Measurements from ENCODE around the gene TPRN.
A peak's percentile ranks its signal among the peaks of the same experiment; 100 is the strongest.

TPRN gene

GRCh38 chr9:137194388-137194787 lies 6.2 kb downstream of the TPRN start:
- Mint-ChIP-seq H3K36me3 (ENCODE audit: low read depth) (peaks cover 5% of the 10 kb centered on the region), H3K9me3 (no peaks in the 10 kb centered on the region), H3K27me3 (no peaks in the 10 kb centered on the region), H3K27ac (no peak overlapping the region), H3K4me3 (no peak overlapping the region), H3K4me1 (peaks cover 14% of the 10 kb centered on the region)
- ATAC-seq (no peak), DNase-seq (no peak)

DNA sequence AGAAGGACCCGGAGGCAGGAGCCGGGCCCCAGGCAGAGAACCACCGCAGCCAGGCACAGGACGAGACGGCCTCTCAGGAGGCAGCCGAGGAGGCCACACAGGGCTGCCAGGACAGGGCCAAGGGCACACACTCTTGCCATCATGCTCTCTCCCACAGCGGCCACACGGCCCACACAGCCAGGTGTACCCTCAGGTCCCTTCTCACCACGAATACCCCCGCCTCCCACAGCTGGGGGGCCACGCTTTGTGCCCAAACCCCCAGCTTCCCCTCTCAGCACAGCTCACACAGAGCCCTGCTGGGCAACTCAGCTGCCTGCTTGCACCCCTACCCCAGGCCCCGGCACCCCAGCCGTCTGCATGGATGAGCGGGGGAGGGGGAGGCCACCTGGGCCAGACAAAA lies 6.8 kb downstream of the TPRN start:
- Mint-ChIP-seq H3K27ac (no peak overlapping the region), H3K4me1 (peaks cover 19% of the 10 kb centered on the region), H3K9me3 (no peaks in the 10 kb centered on the region), H3K36me3 (ENCODE audit: low read depth) (peaks cover 7% of the 10 kb centered on the region), H3K4me3 (no peak overlapping the region), H3K27me3 (no peaks in the 10 kb centered on the region)
- no peak for DNase-seq
- ATAC-seq, result no peak

DNA sequence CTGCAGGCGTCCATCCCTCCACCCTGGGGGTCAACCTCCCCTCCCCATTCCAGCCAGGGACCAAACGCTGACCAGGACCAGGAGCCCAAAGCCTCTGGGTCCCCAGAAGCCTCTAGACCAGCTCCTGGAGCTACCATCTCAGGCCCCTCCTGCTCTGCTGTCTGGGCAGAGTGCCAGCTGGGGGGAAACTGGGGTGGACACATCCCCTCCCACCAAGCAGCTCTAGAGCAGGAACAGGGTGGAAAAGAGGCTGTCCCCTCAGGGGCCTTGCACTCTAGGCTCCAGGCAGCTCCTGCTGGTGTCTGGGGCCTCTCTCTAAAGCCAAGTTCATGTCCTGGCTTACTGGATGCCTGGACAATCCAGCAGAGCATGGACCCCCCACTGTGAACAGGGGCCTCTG lies 7.7 kb downstream of the TPRN start:
- ATAC-seq (no peak), DNase-seq (no peak)
- Mint-ChIP-seq H3K36me3 (ENCODE audit: low read depth) (peaks cover 7% of the 10 kb centered on the region), H3K4me1 (peaks cover 21% of the 10 kb centered on the region), H3K4me3 (no peak overlapping the region), H3K27ac (no peak overlapping the region), H3K9me3 (no peaks in the 10 kb centered on the region), H3K27me3 (no peaks in the 10 kb centered on the region)

- no peak overlapping the region for H3K27ac Mint-ChIP-seq
- H3K27me3 Mint-ChIP-seq, result no peaks in the 10 kb centered on the region
- H3K4me1 Mint-ChIP-seq, result peaks cover 25% of the 10 kb centered on the region
- no peak overlapping the region for H3K4me3 Mint-ChIP-seq
- peaks cover 7% of the 10 kb centered on the region for H3K36me3 Mint-ChIP-seq (ENCODE audit: low read depth)
- no peak for ATAC-seq
- H3K9me3 Mint-ChIP-seq, result no peaks in the 10 kb centered on the region
- no peak for DNase-seq
Measured at GRCh38 chr9:137192448-137192780, 8.1 kb downstream of the TPRN start.

DNA sequence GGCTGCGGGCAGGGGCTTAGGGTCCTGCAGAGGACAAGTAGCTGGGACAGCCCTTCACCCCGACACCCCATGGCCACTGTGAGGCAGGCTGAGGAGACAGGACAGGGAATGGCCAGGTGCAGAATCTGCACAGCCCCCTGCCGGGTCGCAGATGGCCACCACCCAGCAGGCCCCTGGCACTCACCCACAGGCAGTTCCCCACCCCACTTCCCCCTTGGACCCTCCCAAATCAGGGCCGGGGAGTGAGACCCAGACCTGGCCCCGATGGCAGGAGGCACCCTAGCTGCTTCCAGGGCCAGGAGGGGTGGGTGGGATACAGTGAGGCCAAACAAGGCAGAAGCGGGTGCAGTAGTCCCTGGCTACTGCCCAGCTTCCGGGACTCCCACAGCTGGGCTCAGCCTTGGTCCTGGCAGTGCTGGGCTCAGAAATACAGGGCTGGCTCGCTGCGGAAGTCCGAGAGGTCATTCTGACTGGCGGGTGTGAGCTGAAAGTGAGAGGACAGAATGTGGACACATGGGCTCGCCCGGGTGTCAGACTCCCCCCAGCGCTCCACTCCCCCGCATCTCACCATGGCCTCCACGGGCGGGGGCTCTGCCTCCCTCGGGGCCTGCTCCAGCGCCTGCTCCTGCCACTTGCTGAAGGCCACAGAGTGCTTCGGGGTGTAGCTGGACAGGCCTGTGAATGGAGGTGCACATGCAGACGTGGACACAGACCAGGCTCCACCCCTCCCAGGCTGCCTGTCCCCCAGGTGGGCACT lies 8.7 kb downstream of the TPRN start:
- H3K36me3 Mint-ChIP-seq (ENCODE audit: low read depth), result peaks cover 7% of the 10 kb centered on the region
- no peak overlapping the region for H3K4me3 Mint-ChIP-seq
- H3K4me1 Mint-ChIP-seq, result peaks cover 30% of the 10 kb centered on the region
- no peaks in the 10 kb centered on the region for H3K9me3 Mint-ChIP-seq
- no peak overlapping the region for H3K27ac Mint-ChIP-seq
- DNase-seq, result no peak
- no peak for ATAC-seq
- H3K27me3 Mint-ChIP-seq, result no peaks in the 10 kb centered on the region

GRCh38 chr9:137191245-137191644 lies 9.3 kb downstream of the TPRN start:
- no peak overlapping the region for H3K4me3 Mint-ChIP-seq
- H3K27ac Mint-ChIP-seq, result no peak overlapping the region
- no peak for ATAC-seq

DNA sequence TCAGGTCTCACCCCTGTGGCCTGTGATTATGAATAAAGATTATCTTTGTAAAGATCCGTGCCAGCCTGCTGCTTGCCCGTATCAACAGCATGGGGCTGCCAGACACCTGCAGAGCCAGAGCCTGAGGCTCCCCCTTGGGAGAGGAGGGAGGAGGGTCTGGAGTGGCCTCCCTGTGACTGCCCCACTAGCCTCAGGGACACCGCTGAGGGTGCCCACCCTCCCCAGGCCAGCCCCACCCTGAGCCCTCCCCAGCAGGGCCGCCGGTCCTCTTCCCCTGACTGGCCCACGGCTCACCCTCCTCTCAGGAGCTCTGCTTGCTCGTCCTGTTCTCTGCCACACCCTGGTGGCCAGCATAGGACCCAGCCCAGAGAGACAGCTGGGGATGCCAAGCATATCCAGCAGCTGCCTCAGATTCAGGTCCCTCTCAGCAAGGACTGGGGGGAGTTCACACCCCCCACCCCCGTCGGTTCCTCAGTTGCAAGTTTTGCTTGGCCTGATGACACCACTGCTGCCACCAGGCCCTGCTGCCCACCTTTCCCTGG lies 10.2 kb downstream of the TPRN start:
- no peak for DNase-seq
- Mint-ChIP-seq H3K4me3 (peak overlapping the region; percentile 92), H3K9me3 (no peaks in the 10 kb centered on the region), H3K27me3 (no peaks in the 10 kb centered on the region), H3K27ac (no peak overlapping the region), H3K4me1 (peaks cover 38% of the 10 kb centered on the region), H3K36me3 (ENCODE audit: low read depth) (peaks cover 7% of the 10 kb centered on the region)
- no peak for ATAC-seq

More at GRCh38 chr9:137191245-137191644, 9.3 kb downstream of the TPRN start:
- Mint-ChIP-seq H3K9me3 (no peaks in the 10 kb centered on the region), H3K36me3 (ENCODE audit: low read depth) (peaks cover 7% of the 10 kb centered on the region), H3K27me3 (no peaks in the 10 kb centered on the region), H3K4me1 (peaks cover 36% of the 10 kb centered on the region)
- DNase-seq, result no peak

DNA sequence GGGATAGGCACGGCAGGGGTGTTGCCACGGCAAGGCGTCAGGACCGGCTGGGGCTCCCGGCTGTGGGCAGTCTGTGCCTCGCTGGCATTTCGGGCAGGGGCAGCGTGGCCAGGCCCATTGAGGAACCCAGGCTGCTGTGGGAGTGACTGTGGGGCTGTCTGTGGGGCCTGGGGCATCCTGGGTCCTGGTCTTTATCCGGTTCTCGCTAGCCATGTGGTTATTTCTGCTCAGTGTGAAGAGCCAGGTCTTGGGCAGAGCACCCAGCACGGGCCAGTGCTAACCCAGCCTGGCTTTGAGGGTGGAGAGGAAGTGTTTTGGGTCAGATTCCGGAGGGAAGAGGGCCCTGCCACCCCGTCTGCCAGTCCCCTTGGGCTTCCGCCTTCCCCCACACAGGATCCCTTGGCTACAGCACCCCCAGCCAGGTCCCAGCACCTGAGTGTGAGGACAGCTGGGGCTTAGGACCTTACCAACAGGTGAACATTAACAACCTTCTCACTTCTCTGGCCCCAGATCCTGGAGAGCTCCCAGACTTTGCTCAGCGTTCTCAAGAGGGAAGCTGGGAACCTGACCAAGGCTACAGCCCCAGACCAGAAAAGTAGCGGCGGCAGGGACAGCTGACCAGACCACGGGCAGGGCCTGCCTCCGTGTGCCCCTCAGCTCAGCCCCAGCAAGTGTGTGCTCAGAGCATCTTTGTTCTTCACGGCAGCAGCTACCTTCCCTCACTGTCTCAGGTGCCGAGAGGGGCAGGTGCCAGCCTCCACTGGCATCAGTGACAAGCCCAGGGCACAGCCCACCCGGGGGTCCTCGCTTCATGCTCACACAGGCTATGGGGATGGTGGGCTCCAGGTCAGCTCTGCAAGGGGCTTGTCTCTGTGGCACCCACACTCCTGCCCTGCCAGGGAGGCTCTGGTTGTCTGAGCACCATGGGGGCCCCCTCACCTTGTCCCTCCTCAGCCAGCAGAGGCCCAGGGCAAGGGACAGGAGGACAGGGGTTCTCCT lies 10.9 kb downstream of the TPRN start:
- H3K9me3 Mint-ChIP-seq, result no peaks in the 10 kb centered on the region
- ATAC-seq (peak; percentile 2), DNase-seq (no peak)
- H3K36me3 Mint-ChIP-seq (ENCODE audit: low read depth), result peaks cover 7% of the 10 kb centered on the region
- peak overlapping the region; percentile 92 for H3K4me3 Mint-ChIP-seq
- H3K27me3 Mint-ChIP-seq, result no peaks in the 10 kb centered on the region
- H3K27ac Mint-ChIP-seq, result peak overlapping the region; percentile 91
- peaks cover 38% of the 10 kb centered on the region for H3K4me1 Mint-ChIP-seq

GRCh38 chr9:137188490-137189296 lies 11.8 kb downstream of the TPRN start, which contains the start of the genes ANAPC2 and SSNA1:
TSS of gene ANAPC2 (minus strand) at chr9:137188560. CDS start at chr9:137188532, 28 bp downstream.
TSS of gene SSNA1 (plus strand) at chr9:137188676. CDS start at chr9:137188727, 51 bp downstream.
- DNase-seq, result peak; percentile 97
- H3K4me3 Mint-ChIP-seq, result peak within 1 kb of the TSS; percentile 92
- peak; percentile 85 for ATAC-seq
- no peaks in the 10 kb centered on the region for H3K9me3 Mint-ChIP-seq
- peaks cover 38% of the 10 kb centered on the region for H3K4me1 Mint-ChIP-seq
- peaks cover 7% of the 10 kb centered on the region for H3K36me3 Mint-ChIP-seq (ENCODE audit: low read depth)
- H3K27me3 Mint-ChIP-seq, result no peaks in the 10 kb centered on the region
- H3K27ac Mint-ChIP-seq, result peak within 1 kb of the TSS; percentile 91

- peaks cover 38% of the 10 kb centered on the region for H3K4me1 Mint-ChIP-seq
- DNase-seq (no peak), ATAC-seq (no peak)
- H3K4me3 Mint-ChIP-seq, result peak overlapping the region; percentile 92
- H3K9me3 Mint-ChIP-seq, result no peaks in the 10 kb centered on the region
- H3K36me3 Mint-ChIP-seq (ENCODE audit: low read depth), result peaks cover 11% of the 10 kb centered on the region
- peak overlapping the region; percentile 89 for H3K27ac Mint-ChIP-seq
- no peaks in the 10 kb centered on the region for H3K27me3 Mint-ChIP-seq
Measured at GRCh38 chr9:137188086-137188489, 12.5 kb downstream of the TPRN start.

DNA sequence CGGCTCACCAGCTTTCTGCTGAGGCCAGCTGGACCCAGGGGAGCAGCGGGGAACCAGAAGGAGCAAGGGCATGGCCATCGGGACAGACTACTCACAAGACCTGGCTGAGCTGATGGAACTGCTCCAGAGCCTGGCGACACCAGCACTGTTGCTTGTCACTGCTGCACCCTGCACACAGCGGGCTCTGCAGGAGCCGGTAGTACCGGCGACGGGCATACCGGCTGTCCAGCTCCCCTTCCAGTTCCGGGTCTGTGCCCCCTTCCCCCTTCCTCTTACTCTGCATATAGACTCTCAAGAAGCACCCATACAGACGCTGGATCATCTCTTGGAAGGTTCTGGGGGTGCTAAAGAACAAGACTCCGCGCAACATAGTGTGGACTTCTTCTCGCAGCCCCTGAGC lies 13.2 kb downstream of the TPRN start:
- DNase-seq (no peak), ATAC-seq (no peak)
- Mint-ChIP-seq H3K4me1 (peaks cover 38% of the 10 kb centered on the region), H3K27me3 (no peaks in the 10 kb centered on the region), H3K27ac (peak overlapping the region; percentile 89), H3K4me3 (peak overlapping the region; percentile 92), H3K36me3 (ENCODE audit: low read depth) (peaks cover 11% of the 10 kb centered on the region), H3K9me3 (no peaks in the 10 kb centered on the region)

- Mint-ChIP-seq H3K4me1 (peaks cover 38% of the 10 kb centered on the region), H3K4me3 (peak overlapping the region; percentile 92), H3K27ac (no peak overlapping the region), H3K36me3 (ENCODE audit: low read depth) (peaks cover 15% of the 10 kb centered on the region), H3K27me3 (no peaks in the 10 kb centered on the region), H3K9me3 (no peaks in the 10 kb centered on the region)
- ATAC-seq (no peak), DNase-seq (no peak)
Measured at GRCh38 chr9:137186385-137186784, 14.2 kb downstream of the TPRN start.

- Mint-ChIP-seq H3K9me3 (no peaks in the 10 kb centered on the region), H3K27ac (no peak overlapping the region), H3K27me3 (no peaks in the 10 kb centered on the region), H3K4me3 (no peak overlapping the region), H3K36me3 (ENCODE audit: low read depth) (peaks cover 13% of the 10 kb centered on the region), H3K4me1 (peaks cover 37% of the 10 kb centered on the region)
- ATAC-seq (no peak), DNase-seq (no peak)
Measured at GRCh38 chr9:137185921-137186320, 14.6 kb downstream of the TPRN start.
